Inflammatory macrophage treated with lipopolysaccharide for 1 hour (primary cell): ENCODE data around the gene FOXN3.
"Not testable (repeated sequence)": the region's sequence is repeated elsewhere in the genome, so short reads cannot be mapped to it uniquely, and the experiment has no call there.

ENCODE experiments used
- DNase-seq, 2 donors: peaks; one replicate each; pipeline ENCODE4 v3.0.0-alpha.2; 2020 to 2022

The FOXN3 gene

GRCh38 chr14:89185919-89186855, 230.8 kb downstream of the FOXN3 start:
- DNase-seq, result no peak

- DNase-seq, result no peak
These were observed 232.1 kb downstream of the FOXN3 start for GRCh38 chr14:89184952-89185351.

GRCh38 chr14:89182326-89182725, 234.7 kb downstream of the FOXN3 start:
- DNase-seq, result no peak

GRCh38 chr14:89180546-89180945, 236.5 kb downstream of the FOXN3 start:
- DNase-seq, result no peak

- DNase-seq, result no peak
These were observed 237.1 kb downstream of the FOXN3 start for GRCh38 chr14:89179891-89180404.

- no peak for DNase-seq
These were observed 238.1 kb downstream of the FOXN3 start for GRCh38 chr14:89178800-89179535.

- DNase-seq, result no peak
These were observed 238.7 kb downstream of the FOXN3 start for GRCh38 chr14:89178376-89178775.

- no peak for DNase-seq
These were observed 240.9 kb downstream of the FOXN3 start for GRCh38 chr14:89175881-89176799.

- DNase-seq, result no peak
These were observed 245.4 kb downstream of the FOXN3 start for GRCh38 chr14:89171628-89172027.

- DNase-seq, result no peak
These were observed 245.9 kb downstream of the FOXN3 start for GRCh38 chr14:89171168-89171567.

GRCh38 chr14:89167705-89168104, 249.3 kb downstream of the FOXN3 start:
- DNase-seq, result no peak

GRCh38 chr14:89166633-89167032, 250.4 kb downstream of the FOXN3 start:
- DNase-seq, result peak; percentile 14 to 34

- DNase-seq, result peak; percentile 58
These were observed 251.5 kb downstream of the FOXN3 start for GRCh38 chr14:89165189-89166181.

GRCh38 chr14:89164168-89165073, 252.6 kb downstream of the FOXN3 start:
- peak; percentile 38 to 60 for DNase-seq

GRCh38 chr14:89163031-89163636, 253.9 kb downstream of the FOXN3 start:
- no peak for DNase-seq

- no peak for DNase-seq
These were observed 254.4 kb downstream of the FOXN3 start for GRCh38 chr14:89162586-89162985.

GRCh38 chr14:89160437-89160836, 256.6 kb downstream of the FOXN3 start:
- no peak for DNase-seq

- no peak for DNase-seq
These were observed 258.3 kb downstream of the FOXN3 start for GRCh38 chr14:89158701-89159100.

GRCh38 chr14:89158104-89158503, 258.9 kb downstream of the FOXN3 start:
- DNase-seq, result not testable (repeated sequence)

- no peak for DNase-seq
These were observed 261.5 kb downstream of the FOXN3 start for GRCh38 chr14:89155491-89155890.
